Measurements from ENCODE around the gene CYTH2.
"Not testable (repeated sequence)": the region's sequence is repeated elsewhere in the genome, so short reads cannot be mapped to it uniquely, and the experiment has no call there.

CYTH2 gene

DNA sequence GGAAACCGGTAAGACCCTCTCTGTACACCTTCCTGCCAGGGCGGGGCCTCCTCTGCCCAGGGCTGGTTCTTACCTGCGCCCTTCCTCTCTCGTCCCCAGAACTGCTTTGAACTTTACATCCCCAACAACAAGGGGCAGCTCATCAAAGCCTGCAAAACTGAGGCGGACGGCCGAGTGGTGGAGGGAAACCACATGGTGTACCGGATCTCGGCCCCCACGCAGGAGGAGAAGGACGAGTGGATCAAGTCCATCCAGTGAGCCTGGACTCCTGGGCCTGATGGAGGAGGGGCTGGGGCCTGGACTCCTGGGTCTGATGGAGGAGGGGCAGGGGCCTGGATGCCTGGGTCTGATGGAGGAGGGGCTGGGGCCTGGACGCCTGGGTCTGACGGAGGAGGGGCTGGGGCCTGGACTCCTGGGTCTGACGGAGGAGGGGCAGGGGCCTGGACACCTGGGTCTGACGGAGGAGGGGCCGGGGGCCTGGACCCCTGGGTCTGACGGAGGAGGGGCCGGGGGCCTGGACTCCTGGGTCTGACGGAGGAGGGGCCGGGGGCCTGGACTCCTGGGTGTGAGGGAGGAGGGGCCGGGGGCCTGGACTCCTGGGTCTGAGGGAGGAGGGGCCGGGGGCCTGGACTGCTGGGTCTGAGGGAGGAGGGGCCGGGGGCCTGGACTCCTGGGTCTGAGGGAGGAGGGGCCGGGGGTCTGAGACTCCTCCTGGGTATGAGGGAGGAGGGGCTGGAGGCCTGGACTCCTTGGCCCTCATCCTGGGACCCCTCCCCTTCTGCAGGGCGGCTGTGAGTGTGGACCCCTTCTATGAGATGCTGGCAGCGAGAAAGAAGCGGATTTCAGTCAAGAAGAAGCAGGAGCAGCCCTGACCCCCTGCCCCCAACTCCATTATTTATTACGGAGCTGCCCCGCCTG, 9.4 kb downstream of the CYTH2 start:
- no peak for DNase-seq

DNA sequence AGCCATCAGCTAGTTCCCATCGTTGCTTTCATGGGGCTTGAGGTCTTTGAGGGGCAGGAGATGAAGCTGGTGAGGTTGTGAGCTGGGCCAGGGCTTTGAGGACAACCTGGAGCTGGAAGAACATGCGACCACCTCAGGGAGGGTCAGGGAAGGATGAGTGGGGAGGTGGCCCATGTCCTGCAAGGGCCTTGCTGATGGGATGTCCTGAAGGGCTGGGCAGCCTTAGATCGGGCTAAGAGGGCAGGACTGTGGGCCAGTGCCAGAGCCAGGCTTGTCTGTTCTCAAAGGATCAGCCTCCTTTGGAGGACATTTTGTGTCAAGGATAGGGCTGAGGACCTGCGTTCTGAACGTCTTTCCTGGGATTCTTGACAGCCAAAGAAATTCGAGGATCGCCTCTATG, 10.5 kb downstream of the CYTH2 start:
- DNase-seq = no peak

DNA sequence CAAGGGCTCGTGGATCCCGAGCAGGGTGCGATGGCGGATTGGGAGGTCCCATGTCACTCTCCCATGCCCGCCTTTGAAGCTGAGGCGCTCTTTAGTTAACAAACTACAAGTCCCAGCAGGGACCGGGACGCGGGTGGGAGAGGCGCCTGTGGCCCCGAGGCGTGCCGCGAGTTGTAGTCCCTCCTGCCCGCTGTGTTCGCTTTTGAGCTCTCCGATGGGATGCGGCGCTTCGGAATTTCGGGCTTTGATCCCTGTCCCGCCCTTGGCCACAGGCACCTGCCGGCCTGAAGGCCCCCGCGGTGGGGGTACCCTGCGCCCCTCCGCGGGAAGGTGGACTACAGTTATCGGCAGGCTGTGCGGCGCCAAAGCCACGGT, 11.0 kb downstream of the CYTH2 start:
- no peak for DNase-seq

DNA sequence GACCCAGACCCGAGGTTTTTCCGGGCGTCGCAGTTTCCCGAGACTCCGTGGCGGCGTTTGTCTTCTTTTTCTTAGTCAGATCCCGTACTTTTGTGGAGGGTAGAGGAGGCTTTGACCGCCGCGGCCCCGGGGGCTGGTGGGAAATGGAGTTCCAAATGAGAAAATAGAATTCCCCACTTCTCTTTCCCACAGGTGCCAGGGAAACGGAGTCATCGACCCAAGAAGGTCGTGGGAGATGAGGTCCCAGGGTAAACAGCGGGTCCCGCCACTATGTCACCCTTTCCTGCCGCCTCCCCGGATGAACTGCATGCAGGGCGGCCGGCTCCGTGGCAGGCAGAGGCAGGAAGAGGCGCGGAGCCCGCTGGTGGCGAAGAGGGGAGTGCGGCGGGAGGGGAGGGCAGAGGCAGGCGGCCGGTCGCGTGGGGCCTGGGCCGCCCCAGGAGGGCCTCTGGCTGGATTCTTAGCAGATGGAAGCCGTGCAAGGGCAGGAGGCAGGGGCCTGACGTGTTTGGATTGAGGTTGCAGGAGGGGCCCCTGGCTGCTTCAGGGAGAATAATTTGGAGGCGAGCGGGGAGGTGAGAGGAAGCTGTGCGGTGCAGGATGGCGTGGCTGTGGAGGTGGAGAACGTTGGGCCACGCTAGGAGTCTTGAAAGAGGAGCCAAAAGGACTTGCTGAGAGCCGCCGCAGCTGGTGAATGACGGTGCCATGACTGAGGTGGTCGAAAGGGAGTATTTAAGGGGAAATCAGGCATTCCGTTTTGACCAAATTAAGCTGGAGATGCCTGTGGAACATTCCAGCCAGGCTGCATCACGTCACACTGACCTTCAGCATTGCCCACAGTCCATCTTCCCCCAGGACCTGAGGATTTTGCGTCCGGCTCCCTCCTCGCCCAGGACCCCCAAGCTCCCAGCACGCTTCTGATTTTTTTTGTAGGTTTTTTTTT, 11.7 kb downstream of the CYTH2 start:
- no peak for DNase-seq

DNA sequence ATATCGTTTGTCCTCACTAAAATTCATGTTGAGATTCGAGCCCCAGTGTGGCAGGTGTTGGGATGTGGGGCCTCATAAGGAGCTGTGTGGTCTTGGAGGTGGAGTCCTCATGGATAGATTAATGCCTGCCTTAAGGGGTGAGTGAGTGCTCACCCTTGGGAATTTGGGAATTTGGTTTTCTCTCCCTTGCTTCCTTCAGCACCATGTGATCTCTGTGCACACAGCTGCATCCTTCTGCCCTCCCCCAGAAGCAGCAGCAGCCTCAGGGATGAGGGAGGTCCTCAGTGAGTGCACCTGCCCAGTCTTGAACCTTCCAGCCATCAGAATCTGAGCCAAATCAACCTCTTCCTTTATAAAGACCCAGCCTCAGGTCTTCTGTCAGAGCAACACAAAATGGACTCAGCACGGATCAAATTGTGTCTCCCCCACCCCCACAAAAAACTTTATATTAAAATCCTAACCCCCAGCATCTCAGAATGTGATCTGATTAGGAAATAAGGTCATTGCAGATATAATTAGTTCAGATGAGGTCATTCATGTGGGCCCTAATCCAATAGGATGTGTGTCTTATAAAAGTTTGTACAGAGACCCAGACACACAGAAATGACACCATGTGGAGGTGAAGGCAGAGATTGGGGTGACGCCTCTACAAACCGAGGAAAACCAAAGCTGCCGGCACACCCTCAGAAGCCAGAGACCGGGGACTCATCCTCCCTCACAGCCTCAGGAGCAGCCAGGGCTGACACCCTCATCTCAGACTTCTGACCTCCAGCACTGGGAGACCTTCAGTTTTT, 12.9 kb downstream of the CYTH2 start:
- no peak for DNase-seq

DNA sequence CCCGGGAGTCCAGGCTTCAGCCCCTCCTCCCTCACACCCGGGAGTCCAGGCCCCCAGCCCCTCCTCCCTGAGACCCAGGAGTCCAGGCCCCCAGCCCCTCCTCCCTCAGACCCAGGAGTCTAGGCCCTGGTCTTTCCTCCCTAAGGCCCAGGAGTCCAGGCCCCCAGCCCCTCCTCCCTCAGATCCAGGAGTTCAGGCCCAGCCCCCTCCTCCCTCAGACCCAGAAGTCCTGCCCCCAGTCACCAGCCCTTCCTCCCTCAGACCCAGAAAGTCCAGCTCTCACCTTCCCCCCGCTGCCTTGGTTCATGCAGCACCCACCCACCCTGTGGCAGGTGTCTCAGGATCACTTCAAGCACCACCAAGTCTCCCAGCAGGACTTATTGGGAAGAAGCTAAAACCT, 14.1 kb downstream of the CYTH2 start:
- no peak for DNase-seq

DNA sequence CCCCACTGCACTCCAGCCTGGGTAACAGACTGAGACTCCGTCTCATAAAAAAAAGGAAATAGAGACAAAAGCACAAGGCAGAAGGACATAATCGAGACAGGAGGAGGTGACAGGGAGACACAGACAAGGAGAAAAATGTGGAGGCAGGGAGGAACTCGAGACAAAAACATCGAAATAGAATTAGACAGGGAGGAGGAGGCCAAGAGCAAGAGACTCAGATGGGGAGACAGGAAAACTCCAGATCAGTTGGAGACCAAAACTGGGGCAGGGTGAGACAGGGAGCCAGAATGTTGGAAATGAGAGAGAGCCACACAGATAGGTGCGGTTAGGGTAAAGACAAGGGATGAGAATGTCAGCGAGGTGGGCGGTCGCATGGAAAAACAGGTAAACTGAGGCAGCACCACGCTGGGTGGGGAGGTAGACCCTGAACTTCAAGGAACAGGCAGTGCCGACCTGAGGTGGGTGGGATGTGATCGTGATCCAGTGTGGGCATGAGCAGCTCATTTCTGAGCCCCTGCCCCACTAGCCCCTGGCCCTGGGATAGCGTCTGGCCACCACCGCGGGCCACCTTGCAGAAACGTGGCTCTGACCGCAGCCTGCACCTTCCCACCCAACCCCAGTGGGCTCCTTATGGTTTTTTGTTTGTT, 15.2 kb downstream of the CYTH2 start:
- no peak for DNase-seq

DNA sequence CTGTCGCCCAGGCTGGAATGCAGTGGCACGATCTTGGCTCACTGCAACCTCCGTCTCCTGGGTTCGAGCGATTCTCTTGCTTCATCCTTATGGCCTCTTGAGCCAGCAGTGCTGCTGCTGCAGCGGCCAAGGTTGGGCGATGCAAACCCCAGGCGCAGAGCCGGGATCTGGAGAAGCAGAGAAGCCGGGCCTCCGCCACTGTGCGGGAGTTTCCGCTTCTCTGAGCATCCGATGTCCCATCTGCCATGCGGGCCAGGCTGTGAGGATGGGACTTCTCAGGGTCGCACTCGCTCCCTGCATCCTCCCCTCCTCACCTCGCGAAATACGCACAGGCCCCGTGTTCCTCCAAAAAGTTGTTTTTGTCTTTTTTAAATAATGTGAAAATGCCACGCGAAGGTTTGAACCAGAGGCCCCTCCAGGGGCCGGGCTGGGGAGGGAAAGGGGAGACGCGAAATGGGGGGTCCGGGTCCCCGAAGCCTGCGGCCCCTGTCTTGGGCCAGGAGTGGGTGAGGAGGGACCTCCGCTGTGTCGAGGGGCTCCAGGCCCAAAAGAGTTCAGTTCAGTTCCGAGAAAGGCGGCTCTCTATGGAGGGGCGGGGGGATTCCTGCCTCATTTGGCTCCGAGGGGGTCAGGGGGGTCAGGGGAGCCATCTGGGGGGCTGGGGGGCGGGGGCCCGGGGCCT, 15.9 kb downstream of the CYTH2 start:
- DNase-seq = no peak

DNA sequence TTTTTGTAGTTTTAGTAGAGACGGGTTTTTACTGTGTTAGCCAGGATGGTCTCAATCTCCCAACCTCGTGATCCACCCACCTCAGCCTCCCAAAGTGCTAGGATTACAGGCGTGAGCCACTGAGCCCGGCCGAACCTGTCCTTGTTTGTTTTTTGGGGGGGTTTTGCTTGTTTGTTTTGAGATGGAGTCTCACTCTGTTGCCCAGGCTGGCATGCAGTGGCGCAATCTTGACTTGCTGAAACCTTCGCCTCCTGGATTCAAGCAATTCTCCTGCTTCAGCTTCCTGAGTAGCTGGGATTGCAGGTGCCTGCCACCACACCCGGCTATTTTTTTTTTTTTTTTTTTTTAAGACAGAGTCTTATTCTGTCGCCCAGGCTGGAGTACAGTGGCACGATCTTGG, 17.5 kb downstream of the CYTH2 start:
- DNase-seq = not testable (repeated sequence)

DNA sequence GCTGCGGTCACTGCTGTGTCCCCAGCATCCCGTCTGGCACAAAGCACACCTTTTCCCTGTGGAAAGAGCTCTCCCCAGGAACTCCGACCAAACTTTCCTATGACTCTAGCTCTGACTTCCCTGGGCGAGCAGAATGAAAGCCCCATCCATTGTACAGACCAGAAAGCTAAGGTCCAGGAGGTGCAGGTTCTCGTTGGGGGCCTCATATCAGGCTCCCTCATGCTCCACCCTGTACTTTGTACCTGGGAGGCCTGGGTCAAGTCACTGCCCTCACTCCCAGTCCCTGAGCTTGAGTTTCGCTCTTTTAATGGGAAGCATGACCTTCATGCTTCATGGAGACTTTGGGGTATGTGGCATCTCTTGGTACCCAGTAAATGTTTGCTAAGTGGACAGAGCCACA, 18.4 kb downstream of the CYTH2 start:
- no peak for DNase-seq

DNA sequence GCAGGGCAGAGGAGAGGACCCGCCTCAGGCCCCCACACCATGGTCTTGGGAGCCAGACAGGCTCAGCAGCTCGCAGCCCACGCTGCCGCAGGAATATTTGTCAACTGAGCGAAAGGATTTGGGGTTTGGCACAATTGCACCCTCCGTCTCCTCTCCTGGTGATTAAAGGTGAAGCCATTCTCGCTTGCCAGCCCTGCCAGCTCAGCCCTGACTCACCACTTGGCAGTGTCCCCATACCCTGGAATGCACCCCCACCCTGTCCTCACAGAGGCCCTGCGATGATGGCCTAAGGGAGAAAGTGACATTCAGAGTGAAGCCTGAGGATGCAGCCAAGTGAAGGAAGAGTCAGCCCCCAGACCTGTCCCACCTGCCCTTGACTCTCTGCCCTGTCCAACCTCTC, 18.8 kb downstream of the CYTH2 start:
- no peak for DNase-seq

DNA sequence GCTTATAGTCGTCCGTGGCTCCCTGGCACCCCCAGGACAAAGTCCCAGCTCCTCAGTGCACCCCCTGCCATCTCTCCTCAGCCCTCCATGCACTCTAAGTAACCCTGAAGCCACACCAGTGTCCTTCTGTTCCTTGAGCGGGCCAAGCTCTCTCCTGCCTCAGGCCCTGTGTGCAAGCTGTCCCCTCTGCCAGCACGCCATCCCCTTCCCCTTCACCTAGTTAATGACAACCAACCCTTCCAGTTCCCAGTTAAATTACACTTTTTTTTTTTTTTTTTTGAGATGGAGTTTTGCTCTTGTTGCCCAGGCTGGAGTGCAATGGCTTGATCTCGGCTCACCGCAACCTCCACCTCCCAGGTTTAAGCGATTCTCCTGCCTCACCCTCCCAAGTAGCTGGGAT, 19.3 kb downstream of the CYTH2 start:
- DNase-seq = not testable (repeated sequence)

DNA sequence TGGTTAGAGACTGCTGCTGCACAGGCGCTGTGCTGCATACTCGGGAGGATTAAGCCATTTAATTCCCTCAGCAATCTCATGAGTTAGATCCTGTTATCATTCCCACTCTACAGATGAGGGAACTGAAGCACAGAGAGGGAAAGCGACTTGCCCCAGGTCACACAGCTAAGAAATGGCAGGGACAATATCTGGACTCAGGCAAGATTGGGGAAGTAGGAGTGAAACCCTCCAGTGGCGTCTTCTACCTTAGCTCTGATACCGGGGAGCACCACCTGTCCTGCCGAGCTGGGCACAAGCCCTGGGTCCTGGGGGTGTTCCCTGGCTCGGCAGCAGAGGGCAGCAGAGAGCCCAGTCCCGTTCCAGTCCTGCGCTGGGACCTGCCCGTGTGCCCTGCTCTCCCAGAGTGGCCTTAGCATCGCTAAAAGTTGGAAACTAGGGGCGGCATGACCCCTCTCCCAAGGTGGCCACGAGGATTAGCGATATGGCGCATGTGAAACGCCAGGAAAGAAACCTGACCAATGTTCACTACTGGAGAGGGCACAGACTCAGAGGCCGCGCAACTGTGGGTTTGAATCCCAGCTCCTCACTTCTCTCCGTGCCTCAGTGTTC, 20.5 kb downstream of the CYTH2 start:
- no peak for DNase-seq

DNA sequence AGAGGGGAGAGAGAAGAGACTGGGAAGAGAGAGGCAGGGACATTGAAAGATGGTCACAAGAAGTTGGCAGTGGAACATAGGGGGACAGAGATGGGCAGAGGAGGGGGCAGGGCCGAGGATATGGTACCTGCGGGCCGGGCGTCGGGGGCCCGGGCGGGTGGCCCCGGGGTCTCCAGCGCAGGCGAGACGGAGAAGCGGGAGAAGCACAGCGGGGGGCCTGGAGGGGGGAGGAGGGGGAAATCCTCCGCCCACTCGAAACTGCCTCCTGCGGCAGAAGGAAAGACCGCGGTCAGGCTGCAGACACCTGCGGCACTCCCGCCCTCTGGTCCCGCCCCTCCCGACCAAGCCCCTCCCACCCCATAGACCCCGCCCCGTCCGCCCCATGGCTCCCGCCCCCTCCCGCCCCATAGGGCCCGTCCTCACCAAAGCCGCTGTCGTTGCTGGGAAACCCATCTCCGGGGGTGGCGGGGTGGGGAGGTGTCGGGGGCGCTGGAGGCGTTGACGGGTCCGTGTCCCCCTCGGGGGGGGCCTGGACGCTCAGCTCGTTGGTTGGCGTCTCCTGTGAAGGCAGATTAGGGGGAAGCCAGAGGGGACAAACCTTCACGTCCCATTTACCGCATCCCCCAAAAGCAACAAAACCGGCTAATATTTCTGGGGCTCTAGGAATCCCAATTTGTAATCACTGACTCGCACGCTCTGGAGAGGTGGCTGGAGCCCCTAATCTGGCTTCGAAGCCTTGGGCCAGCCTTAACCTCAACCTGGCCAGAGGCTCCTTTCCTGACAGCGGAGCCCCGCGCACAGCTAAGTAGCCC, 22.0 kb downstream of the CYTH2 start:
- DNase-seq = no peak

DNA sequence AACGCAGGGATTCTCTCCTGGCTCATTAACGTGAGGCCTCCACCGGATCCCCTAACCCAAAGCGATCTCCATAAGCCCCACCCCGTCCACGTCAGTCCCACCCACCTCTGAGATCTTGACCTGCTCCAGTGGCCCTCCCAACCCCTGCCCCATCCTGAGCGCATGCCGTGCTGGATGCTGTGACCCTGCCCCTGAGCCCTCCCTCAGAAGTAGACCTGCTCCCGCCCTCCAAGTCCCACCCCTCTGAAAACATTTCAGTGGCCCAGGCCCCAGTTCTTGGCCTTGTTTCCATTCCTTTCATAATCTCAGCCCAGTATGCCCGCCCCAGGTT, 22.6 kb downstream of the CYTH2 start:
- no peak for DNase-seq

DNA sequence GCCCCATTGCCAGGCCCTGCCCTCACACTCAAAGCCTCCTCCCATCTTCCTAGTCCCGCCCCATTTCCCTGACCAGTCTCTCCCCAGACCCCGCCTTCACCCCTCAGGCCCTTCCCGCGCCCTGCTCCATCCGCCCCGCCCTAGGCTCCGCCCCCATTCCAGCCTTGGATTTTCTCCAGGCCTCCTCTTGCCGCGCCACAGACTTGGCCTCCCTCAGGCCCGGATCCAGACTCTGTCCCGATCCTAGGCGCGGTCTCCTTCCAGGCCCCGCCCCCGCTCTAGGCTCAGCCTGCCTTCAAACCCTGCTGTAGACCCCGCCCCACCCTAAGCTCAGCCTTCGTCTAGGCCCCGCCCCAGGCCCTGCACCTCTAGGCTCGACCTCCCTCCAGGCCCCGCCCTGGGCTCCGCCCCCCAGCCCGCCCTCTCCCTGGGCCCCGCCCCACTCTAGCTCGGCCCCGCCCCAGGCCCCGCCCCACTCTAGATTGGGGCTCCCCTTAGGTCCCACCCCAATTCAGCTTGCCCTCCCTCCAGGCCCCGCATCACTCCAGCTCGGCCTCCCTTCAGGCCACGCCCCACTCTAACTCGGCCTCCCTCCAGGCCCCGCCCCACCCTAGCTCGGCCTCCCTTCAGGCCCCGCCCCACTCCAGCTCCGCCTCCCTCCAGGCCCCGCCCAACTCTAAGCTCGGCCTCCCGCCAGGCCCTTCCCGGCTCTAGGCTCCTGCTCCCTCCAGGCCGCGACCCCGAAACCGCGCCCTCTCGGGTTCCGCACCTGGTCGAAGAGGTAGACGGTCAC, 24.0 kb downstream of the CYTH2 start:
- peak; percentile 99 for DNase-seq

DNA sequence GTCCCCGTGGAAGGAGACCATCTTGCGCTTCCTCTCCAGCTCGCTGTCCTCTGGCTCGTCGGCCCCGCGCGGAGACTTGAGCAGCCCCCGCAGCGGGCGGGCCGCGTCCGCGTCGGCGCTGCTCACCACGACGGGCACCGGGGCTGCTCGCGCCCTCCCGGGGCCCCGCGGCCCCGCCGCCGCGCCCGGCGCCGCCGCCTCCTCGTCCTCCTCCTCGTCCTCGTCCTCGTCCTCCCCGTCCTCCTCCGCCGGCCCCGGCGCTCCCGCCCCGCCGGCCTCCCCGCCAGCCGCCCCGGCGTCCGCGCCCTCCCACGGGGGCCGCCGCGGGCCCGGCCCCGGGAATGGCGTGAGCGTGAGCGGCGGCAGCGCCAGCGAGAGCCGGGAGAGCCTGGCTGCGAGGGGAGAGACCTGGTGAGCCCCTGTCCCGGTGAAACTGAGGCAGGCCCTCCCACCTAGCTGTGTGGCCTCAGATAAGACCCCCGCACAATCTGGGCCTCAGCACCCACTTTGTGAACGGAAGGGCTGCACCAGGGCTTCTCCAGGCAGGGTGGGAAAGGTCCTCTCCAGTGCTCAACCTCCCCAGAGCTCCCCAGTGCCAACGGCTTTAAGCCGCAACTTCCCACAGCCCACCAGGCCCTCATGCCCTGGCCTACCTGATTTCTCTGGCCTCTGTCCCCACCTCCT, 24.7 kb downstream of the CYTH2 start:
- no peak for DNase-seq

DNA sequence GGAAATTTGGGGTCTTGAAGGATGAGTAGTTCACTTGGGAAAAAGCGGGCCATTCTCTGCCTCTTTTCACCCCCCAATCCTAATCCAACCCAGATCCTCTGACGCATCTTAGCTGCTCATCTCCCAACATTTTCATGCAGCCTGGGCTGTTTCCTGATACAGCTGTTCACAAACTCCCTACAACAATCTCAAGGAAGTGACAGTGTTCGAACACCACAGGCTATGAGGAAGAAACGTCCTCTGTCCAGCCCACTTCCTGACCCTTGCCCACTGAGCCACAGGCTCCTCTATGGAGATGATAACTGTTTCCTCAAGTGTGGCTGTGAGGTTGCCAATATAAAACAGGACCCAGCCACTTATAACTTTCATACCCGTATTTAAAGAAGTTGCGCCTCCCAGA, 26.2 kb downstream of the CYTH2 start:
- no peak for DNase-seq
